GM10266 (cell line): ENCODE data around the gene SMAD7.

Experiments used
- DNase-seq: peaks from one replicate; pipeline ENCODE4 v3.0.0; 2012; ENCODE audit errors: extremely low spot score
- CTCF ChIP-seq: IDR thresholded peaks from 2 replicates; pipeline ENCODE4 v1.5.1; 2012; ENCODE audit warnings: mild to moderate bottlenecking, low read depth; ENCODE audit not compliant: control insufficient read depth, insufficient read depth; ENCODE audit errors: missing control alignments

SMAD7 gene

GRCh38 chr18:48991319-48991660 is 40.5 kb upstream of the SMAD7 start:
- no peak for TF ChIP-seq CTCF
- DNase-seq = no peak

DNA sequence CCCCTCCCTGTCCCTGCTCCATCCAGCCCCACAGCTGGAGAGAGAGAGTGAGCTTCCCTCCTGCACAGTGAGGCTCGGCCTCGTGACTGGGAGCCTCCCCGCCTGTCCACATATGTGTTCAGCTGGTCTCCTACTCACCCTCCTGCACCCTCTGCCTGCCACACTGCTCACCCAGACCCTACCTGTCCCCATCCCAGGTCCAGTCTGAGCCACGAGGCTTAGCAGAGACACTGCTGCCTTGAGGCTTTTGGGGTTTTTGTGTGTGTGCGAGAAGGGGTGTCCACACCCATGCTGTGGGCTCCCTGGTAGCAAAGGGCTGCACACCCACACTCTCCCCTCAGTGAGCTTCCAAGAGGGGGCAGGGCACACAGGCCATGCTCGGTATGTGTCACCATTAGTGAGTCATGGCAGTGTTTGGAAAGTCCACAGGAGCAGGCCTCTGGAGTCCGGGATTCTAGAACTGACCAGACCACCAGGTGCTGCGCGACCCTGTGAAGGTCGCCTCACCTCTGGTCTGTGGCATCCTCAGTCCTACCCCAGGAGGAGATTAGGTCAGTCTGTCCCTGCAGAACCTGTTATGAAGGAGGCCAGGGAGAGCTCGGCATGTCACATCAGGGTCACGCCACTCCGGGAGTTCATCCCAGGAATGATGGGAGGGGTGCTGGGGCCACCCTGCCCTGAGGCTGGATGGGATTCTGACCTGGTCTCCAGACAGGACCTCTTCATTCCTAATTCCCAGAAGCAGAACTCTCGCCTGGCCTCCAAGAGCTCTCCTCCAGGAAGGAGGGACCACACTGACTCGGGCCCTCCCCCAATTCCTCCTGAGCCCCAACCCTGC is 39.9 kb upstream of the SMAD7 start:
- TF ChIP-seq CTCF = no peak
- no peak for DNase-seq

DNA sequence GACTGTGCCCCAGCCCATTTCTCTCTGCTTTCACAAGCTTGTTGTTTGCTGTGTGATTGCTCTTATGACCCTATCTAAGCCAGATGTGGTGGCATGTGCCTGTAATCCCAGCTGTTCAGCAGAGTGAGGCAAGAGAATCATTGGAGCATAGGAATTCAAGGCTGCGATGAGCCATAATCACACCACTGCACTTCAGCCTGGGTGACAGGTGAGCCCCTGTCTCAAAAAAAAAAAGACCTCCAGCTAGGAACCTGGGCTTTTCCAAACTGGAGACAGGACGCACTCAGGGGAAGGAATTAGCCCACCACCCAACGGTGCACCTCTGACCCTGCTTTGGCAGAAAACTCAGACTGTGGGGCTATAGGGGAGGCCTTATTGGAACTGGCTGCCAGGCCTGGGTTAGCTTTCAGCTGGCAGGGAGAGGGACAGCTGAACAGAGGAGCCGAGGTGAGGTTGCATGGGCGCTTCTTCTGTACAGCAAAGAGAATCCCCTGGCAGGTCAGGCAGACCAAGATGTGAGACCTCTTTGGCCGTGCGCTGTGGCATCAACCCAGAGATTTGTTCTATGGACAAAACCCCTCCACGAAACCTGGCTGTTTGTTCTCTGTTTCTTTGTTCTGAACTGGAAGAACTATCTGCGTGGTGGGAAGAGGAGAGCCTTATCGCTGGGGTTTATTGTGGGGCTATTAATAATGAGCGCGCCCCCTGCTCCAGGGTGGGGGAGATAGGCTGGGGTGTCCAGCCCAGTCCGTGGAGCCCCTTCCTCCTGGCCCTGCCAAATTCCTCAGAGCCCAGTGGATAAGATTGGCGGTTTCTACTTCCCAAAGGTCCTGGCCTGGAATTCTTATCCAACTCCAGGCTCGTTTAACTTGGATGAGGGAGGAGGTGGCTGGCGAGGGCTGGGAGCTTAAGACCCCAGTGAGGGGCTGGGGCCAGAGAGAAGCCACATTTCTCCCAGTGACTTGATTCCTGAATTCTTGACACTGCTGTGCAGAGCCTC is 38.8 kb upstream of the SMAD7 start:
- no peak for DNase-seq
- TF ChIP-seq CTCF = no peak

DNA sequence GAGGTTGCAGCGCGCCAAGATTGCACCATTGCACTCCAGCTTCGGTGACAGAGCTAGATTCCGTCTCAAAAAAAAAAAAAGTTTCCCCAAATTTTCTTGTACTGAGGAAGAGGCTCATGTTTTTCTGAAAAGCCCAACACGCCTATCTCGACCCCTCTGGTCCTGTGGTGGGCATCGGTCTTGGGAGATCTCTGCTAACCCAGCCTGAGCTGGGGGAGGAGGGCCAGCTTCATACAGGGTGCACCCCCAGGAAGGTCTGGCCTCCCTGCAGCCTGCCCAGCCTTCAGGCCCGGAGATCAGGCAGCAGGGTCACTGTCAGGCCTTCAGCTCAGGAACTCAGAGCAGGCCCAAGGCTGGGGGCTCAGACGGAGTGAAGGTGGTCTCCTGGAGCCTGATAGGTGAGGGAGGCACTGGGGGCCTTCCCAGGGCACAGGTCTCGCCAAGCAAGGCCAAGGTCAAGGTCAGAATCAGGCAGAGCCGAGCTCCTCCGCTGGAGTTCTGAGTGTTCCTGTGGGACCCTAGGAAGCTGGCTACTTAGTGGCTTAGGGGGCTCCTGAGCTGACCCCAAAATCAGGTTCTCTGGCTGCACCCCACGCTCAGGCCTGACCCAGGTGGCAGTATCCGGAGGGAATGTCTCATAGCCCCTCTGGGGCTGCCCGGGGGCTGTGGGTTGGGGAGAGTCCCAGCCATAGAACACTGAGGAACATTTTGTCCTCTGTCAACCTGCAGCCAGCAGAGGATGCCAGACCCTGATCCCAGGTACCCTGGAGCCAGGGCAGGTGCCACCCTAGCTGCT is 37.9 kb upstream of the SMAD7 start:
- no peak for DNase-seq
- TF ChIP-seq CTCF = no peak

- TF ChIP-seq CTCF = no peak
- DNase-seq = no peak
These were observed 37.1 kb upstream of the SMAD7 start for GRCh38 chr18:48987821-48988220.

DNA sequence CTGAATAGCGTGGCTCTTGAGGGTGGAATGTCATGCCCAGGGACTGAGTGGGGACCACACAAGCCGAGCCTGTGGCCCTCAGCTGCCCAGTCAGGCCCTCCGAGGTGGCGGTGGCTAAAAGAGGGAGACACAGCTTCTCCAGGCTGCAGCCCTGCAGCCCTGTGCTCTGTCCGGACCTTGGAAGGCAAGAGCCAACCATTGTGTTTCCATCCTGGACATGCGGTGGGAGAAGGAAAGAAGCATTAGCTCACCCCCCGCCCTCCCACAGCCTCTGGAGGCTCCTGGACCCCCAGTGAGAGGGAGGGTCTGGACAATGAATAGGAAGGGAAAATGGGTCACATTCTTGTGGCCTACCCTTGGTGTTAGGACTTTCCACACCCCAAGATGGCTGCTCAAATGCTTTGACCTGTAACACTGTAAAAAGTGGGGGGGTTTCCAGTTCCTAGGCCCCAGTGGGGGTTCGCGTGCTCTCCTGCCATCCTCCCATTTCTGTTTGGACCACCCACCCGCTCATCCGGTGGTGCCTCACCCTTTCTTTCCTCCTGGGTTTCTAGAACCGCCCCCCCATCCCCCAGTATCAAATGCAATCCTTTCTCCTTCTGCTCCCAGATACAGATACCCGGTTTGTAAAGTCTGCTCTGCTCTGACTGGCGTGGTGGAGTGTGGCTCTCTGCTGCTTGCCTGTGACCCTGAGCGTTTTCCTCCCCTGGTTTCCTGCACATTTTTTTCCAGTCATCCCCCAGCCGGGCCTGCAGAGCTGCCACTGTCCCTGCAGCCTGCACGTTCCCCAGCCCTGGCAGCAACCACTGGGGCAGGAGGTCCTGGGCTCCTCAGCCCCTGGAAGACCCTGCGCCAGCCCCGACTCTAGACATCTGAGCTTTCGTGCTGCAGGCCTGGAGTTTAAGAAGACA is 36.3 kb upstream of the SMAD7 start:
- no peak for TF ChIP-seq CTCF
- DNase-seq = no peak
